ENCODE results near the gene EREG.

DNA sequence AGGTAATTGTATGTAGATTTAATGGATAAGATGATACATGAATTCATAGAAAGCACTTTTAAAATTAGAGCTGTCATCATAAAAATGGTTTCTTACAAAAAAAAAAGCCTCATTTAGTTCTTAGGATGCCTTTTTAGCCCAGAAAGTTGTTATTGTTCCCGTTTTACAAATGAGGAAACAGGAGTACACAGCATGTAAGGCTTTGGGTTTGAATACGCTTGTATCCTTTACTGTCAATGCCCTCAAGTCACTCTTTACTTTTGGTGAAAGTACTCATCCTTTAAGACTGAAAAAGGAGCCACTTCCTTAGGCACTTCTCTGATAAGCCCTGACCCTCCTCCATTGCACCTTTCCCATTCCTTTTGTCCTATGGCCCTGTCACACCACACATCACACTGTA lies 4.9 kb downstream of the EREG start:
- TF ChIP-seq POLR2A (IDR thresholded peaks at IDR 0.05) (no peak), CTCF (IDR thresholded peaks at IDR 0.05) (no peak)
